ENCODE data around the gene TMEM117. TPM values are rescaled to one million over a fixed set of nuclear protein-coding genes. Genes with fewer than 3 reads are reported as not detected.

The TMEM117 gene
- total RNA-seq, 1 donor = 22.4 TPM

GRCh38 chr12:44342371-44342770 lies 506.5 kb downstream of the TMEM117 start:
- H3K79me2 ChIP-seq (ENCODE audit: insufficient read depth, low read length) = no peaks in the 10 kb centered on the region
- H3K27me3 ChIP-seq (ENCODE audit: insufficient read depth, low read length) = no peaks in the 10 kb centered on the region
- H3K27ac ChIP-seq (ENCODE audit: low read depth, low read length) = no peak overlapping the region
- no peaks in the 10 kb centered on the region for H4K20me1 ChIP-seq (ENCODE audit: insufficient read depth, low read length)
- H3K4me2 ChIP-seq (ENCODE audit: insufficient read depth, low read length) = no peak overlapping the region
- H3K9me3 ChIP-seq (ENCODE audit: low read depth, low read length) = no peaks in the 10 kb centered on the region
- TF ChIP-seq, protein P1, sequence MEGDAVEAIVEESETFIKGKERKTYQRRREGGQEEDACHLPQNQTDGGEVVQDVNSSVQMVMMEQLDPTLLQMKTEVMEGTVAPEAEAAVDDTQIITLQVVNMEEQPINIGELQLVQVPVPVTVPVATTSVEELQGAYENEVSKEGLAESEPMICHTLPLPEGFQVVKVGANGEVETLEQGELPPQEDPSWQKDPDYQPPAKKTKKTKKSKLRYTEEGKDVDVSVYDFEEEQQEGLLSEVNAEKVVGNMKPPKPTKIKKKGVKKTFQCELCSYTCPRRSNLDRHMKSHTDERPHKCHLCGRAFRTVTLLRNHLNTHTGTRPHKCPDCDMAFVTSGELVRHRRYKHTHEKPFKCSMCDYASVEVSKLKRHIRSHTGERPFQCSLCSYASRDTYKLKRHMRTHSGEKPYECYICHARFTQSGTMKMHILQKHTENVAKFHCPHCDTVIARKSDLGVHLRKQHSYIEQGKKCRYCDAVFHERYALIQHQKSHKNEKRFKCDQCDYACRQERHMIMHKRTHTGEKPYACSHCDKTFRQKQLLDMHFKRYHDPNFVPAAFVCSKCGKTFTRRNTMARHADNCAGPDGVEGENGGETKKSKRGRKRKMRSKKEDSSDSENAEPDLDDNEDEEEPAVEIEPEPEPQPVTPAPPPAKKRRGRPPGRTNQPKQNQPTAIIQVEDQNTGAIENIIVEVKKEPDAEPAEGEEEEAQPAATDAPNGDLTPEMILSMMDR (IDR thresholded peaks at IDR 0.05; ENCODE audit: extremely low read depth, low read depth, low read length) = no peak
- no peak for DNase-seq (ENCODE audit: insufficient read length, low spot score, missing footprints)
- H3K36me3 ChIP-seq (ENCODE audit: insufficient read depth, low read length) = no peaks in the 10 kb centered on the region
- no peak overlapping the region for H2AFZ ChIP-seq (ENCODE audit: low read length)
- H3K4me3 ChIP-seq (ENCODE audit: insufficient read depth, low read length) = no peak overlapping the region
- no peaks in the 10 kb centered on the region for H3K4me1 ChIP-seq (ENCODE audit: insufficient read depth, low read length)

DNA sequence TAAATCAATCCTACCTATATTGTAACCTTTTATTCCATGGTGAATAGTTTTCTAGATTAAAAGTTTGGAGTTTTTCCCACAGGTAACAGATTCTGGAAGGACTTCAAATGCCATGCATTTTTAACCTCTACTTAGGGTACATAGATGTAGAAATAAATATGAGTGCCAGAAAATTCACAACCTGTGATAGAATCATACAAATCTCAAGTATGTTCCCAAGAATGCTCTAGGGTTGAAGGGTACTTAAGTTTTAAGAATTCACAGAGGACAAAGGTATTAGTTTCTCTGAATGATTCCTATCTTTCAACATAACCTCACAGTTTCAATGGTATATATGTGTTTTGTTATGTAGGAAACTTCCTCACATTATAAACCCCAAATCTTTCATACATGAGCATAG lies 511.3 kb downstream of the TMEM117 start:
- no peaks in the 10 kb centered on the region for H4K20me1 ChIP-seq (ENCODE audit: insufficient read depth, low read length)
- TF ChIP-seq, protein P1 (IDR thresholded peaks at IDR 0.05; ENCODE audit: extremely low read depth, low read depth, low read length) = no peak
- H3K4me1 ChIP-seq (ENCODE audit: insufficient read depth, low read length) = no peaks in the 10 kb centered on the region
- H3K36me3 ChIP-seq (ENCODE audit: insufficient read depth, low read length) = no peaks in the 10 kb centered on the region
- no peaks in the 10 kb centered on the region for H3K79me2 ChIP-seq (ENCODE audit: insufficient read depth, low read length)
- no peak overlapping the region for H3K4me2 ChIP-seq (ENCODE audit: insufficient read depth, low read length)
- H3K9me3 ChIP-seq (ENCODE audit: low read depth, low read length) = no peaks in the 10 kb centered on the region
- no peak for DNase-seq (ENCODE audit: insufficient read length, low spot score, missing footprints)
- H3K4me3 ChIP-seq (ENCODE audit: insufficient read depth, low read length) = no peak overlapping the region
- H3K27me3 ChIP-seq (ENCODE audit: insufficient read depth, low read length) = no peaks in the 10 kb centered on the region
- H2AFZ ChIP-seq (ENCODE audit: low read length) = no peak overlapping the region
- H3K27ac ChIP-seq (ENCODE audit: low read depth, low read length) = no peak overlapping the region

GRCh38 chr12:44357494-44357893 lies 521.6 kb downstream of the TMEM117 start:
- DNase-seq (ENCODE audit: insufficient read length, low spot score, missing footprints) = no peak
- Histone ChIP-seq H3K27me3 (ENCODE audit: insufficient read depth, low read length) (no peaks in the 10 kb centered on the region), H3K4me3 (ENCODE audit: insufficient read depth, low read length) (no peak overlapping the region), H3K36me3 (ENCODE audit: insufficient read depth, low read length) (no peaks in the 10 kb centered on the region), H3K9me3 (ENCODE audit: low read depth, low read length) (no peaks in the 10 kb centered on the region), H4K20me1 (ENCODE audit: insufficient read depth, low read length) (no peaks in the 10 kb centered on the region), H2AFZ (ENCODE audit: low read length) (no peak overlapping the region), H3K27ac (ENCODE audit: low read depth, low read length) (no peak overlapping the region), H3K4me2 (ENCODE audit: insufficient read depth, low read length) (no peak overlapping the region), H3K79me2 (ENCODE audit: insufficient read depth, low read length) (no peaks in the 10 kb centered on the region), H3K4me1 (ENCODE audit: insufficient read depth, low read length) (no peaks in the 10 kb centered on the region)
- TF ChIP-seq, protein P1 (IDR thresholded peaks at IDR 0.05; ENCODE audit: extremely low read depth, low read depth, low read length) = no peak

GRCh38 chr12:44358636-44359035 lies 522.8 kb downstream of the TMEM117 start:
- H3K36me3 ChIP-seq (ENCODE audit: insufficient read depth, low read length) = no peaks in the 10 kb centered on the region
- H3K4me1 ChIP-seq (ENCODE audit: insufficient read depth, low read length) = no peaks in the 10 kb centered on the region
- H3K4me3 ChIP-seq (ENCODE audit: insufficient read depth, low read length) = no peak overlapping the region
- no peak overlapping the region for H3K27ac ChIP-seq (ENCODE audit: low read depth, low read length)
- no peaks in the 10 kb centered on the region for H4K20me1 ChIP-seq (ENCODE audit: insufficient read depth, low read length)
- H2AFZ ChIP-seq (ENCODE audit: low read length) = no peak overlapping the region
- DNase-seq (ENCODE audit: insufficient read length, low spot score, missing footprints) = no peak
- TF ChIP-seq, protein P1 (IDR thresholded peaks at IDR 0.05; ENCODE audit: extremely low read depth, low read depth, low read length) = no peak
- no peaks in the 10 kb centered on the region for H3K9me3 ChIP-seq (ENCODE audit: low read depth, low read length)
- no peaks in the 10 kb centered on the region for H3K27me3 ChIP-seq (ENCODE audit: insufficient read depth, low read length)
- no peaks in the 10 kb centered on the region for H3K79me2 ChIP-seq (ENCODE audit: insufficient read depth, low read length)
- no peak overlapping the region for H3K4me2 ChIP-seq (ENCODE audit: insufficient read depth, low read length)

Measured in osteoblast (primary cell).